ENCODE results near the gene LCOR. TPM values are rescaled to one million over a fixed set of nuclear protein-coding genes. Genes with fewer than 3 reads are reported as not detected.

LCOR gene
- total and polyA plus RNA-seq, 2 of the 4 experiments (the other 2 are of a cell fraction) = 3.7 to 36.9 TPM

GRCh38 chr10:96860631-96861277 is 28.7 kb downstream of the LCOR start:
- H4K20me1 ChIP-seq (ENCODE audit: insufficient read depth, low read length) = peaks cover 59% of the 10 kb centered on the region
- peaks cover 11% of the 10 kb centered on the region; the same call in 1 of the 2 replicates for H3K4me1 ChIP-seq (ENCODE audit: control insufficient read depth, insufficient read depth, low read length)
- H3K36me3 ChIP-seq (ENCODE audit: control insufficient read depth, insufficient read depth, low read length) = peaks cover 10% of the 10 kb centered on the region
- no peak overlapping the region for H3K27ac ChIP-seq (ENCODE audit: insufficient read depth, low read length)
- no peak overlapping the region for H3K9ac ChIP-seq (ENCODE audit: low read depth, low read length)
- H2AK5ac ChIP-seq (ENCODE audit: low read depth, low read length) = no peak overlapping the region
- H2BK15ac ChIP-seq (ENCODE audit: low read depth, low read length) = no peak overlapping the region
- intact Hi-C loops (cut with micrococcal nuclease) = no loop called here
- H3K18ac ChIP-seq (ENCODE audit: low read depth, low read length) = no peak overlapping the region
- in situ Hi-C loops (cut with MboI; ENCODE audit: low sequenced_read_pairs) = no loop called here
- H3K27me3 ChIP-seq (ENCODE audit: control insufficient read depth, insufficient read depth, low read length) = no peaks in the 10 kb centered on the region
- TF ChIP-seq NFE2L2 (IDR thresholded peaks at IDR 0.05; ENCODE audit: low read depth, low read length) (no peak), MAFK (IDR thresholded peaks at IDR 0.05; ENCODE audit: low read depth, low read length) (0 out of 2 replicates have a peak, but pooled peaks have one; percentile 2)
- H2BK20ac ChIP-seq (ENCODE audit: low read depth, low read length) = no peak overlapping the region
- ChIA-PET CTCF (no interaction called here), POLR2A (ENCODE audit: unreplicated experiment) (interaction anchor here (0.5 kb wide), 2 partner anchors 11 to 14 kb away, joined by 4 to 5 read pairs; no protein-coding TSS in a partner anchor)
- H3K4me3 ChIP-seq (ENCODE audit: insufficient read depth, low read depth, low read length) = no peak overlapping the region
- dilution Hi-C loops (cut with HindIII; ENCODE audit: low sequenced_read_pairs, unreplicated experiment) = no loop called here
- no peak overlapping the region for H3K14ac ChIP-seq (replicated peaks; ENCODE audit: low read depth, low read length)
- H2BK120ac ChIP-seq (ENCODE audit: low read depth, low read length) = no peak overlapping the region
- no peak overlapping the region for H2AFZ ChIP-seq (replicated peaks; ENCODE audit: low read length, poor library complexity)
- WGBS, 2 experiments (ENCODE audit: extremely low coverage in 2 of 2, insufficient read length in 1 of 2) = 100% methylated on average over 1 of the region's 5 CpGs; no CpG with 5 or more reads in 1 of the 2 experiments
- DNase-seq = no peak
- H3K79me1 ChIP-seq (ENCODE audit: low read depth in 1 of 2, low read length in 2 of 2) = peaks cover 36 to 77% of the 10 kb centered on the region in 2 experiments
- no peaks in the 10 kb centered on the region for H3K9me3 ChIP-seq (ENCODE audit: control insufficient read depth, insufficient read depth, low read length)
- no peak overlapping the region for H3K56ac ChIP-seq (ENCODE audit: extremely low read depth, insufficient read depth, low read length)
- no peak overlapping the region for H4K8ac ChIP-seq (ENCODE audit: low read depth in 2 of 2, low read length in 2 of 2)
- no peak overlapping the region for H2BK5ac ChIP-seq (ENCODE audit: low read depth, low read length, poor library complexity, severe bottlenecking)
- BruUV-seq (replicated peaks) = no TSS peak
- no peak overlapping the region for H3K23ac ChIP-seq (ENCODE audit: low read depth, low read length)
- H4K91ac ChIP-seq (ENCODE audit: insufficient read depth, low read depth, low read length) = no peak overlapping the region
- no peak overlapping the region for H3K4ac ChIP-seq (ENCODE audit: low read depth, low read length)
- H2AK9ac ChIP-seq (replicated peaks; ENCODE audit: low read depth, low read length, poor library complexity) = no peak overlapping the region
- no peak for ATAC-seq (ENCODE audit: low read depth)
- H4K5ac ChIP-seq (ENCODE audit: low read depth, low read length) = no peak overlapping the region
- no peak overlapping the region for H3K4me2 ChIP-seq (ENCODE audit: low read depth, low read length)
- H3K9me1 ChIP-seq (ENCODE audit: insufficient read depth, low read length) = peaks cover 14% of the 10 kb centered on the region

Measured in IMR-90 (cell line).